Liver (tissue), 9 donors: Measurements from ENCODE around the gene CTAGE1. TPM values are rescaled to one million over a fixed set of nuclear protein-coding genes. Genes with fewer than 3 reads are reported as not detected.
A peak's percentile ranks its signal among the peaks of the same experiment; 100 is the strongest.

Experiments
- DNase-seq: peaks from one replicate; pipeline ENCODE4 v3.0.0-alpha.2; 2017; ENCODE audit warnings: low spot score
- H3K27ac ChIP-seq, 2 donors: one replicate each; pipeline ENCODE4 v1.7.0; 2013; ENCODE audit warnings: inconsistent platforms in 2 of 2, low read length in 2 of 2, control low read depth in 1 of 2, low read depth in 1 of 2, mild to moderate bottlenecking in 1 of 2
- H3K27me3 ChIP-seq, 4 donors: one replicate each; pipeline versions ENCODE4 v1.6.1 to v1.7.0; 2013; ENCODE audit warnings: low read length in 3 of 4, inconsistent platforms in 1 of 4, mild to moderate bottlenecking in 1 of 4, moderate library complexity in 1 of 4; ENCODE audit not compliant: control insufficient read depth in 4 of 4, insufficient read depth in 4 of 4
- H3K36me3 ChIP-seq, 4 donors: one replicate each; pipeline versions ENCODE4 v1.6.1 to v1.7.0; 2013; ENCODE audit warnings: low read length in 3 of 4, mild to moderate bottlenecking in 3 of 4, low read depth in 1 of 4, moderate library complexity in 1 of 4; ENCODE audit not compliant: control insufficient read depth in 4 of 4, insufficient read depth in 3 of 4
- H3K4me1 ChIP-seq, 4 donors: one replicate each; pipeline versions ENCODE4 v1.6.1 to v1.7.0; 2013; ENCODE audit warnings: low read length in 3 of 4, mild to moderate bottlenecking in 3 of 4, moderate library complexity in 1 of 4; ENCODE audit not compliant: control insufficient read depth in 4 of 4, insufficient read depth in 4 of 4
- H3K4me3 ChIP-seq, 3 donors: one replicate each; pipeline versions ENCODE4 v1.6.1 to v1.7.0; 2013; ENCODE audit warnings: low read length in 3 of 3, control low read depth in 1 of 3, low read depth in 1 of 3, mild to moderate bottlenecking in 1 of 3
- H3K9ac ChIP-seq, 2 donors: one replicate each; pipeline ENCODE4 v1.7.0; 2013; ENCODE audit warnings: low read length in 2 of 2, mild to moderate bottlenecking in 2 of 2, moderate library complexity in 2 of 2, control low read depth in 1 of 2, low read depth in 1 of 2
- H3K9me3 ChIP-seq, 4 donors: one replicate each; pipeline versions ENCODE4 v1.6.1 to v1.7.0; 2013; ENCODE audit warnings: low read length in 3 of 4; ENCODE audit not compliant: control insufficient read depth in 4 of 4
- ATF3 ChIP-seq: IDR thresholded peaks from 2 replicates; pipeline ENCODE4 v1.6.1; 2016; ENCODE audit warnings: antibody characterized with exemption
- EGR1 ChIP-seq, 2 donors: IDR thresholded peaks; 2 replicates each; pipeline ENCODE4 v1.6.1; 2016 to 2018; ENCODE audit warnings: antibody characterized with exemption in 2 of 2, low read depth in 2 of 2
- FOXA1 ChIP-seq: IDR thresholded peaks from 2 replicates; pipeline ENCODE4 v1.6.1; 2016; ENCODE audit warnings: antibody characterized with exemption
- FOXA2 ChIP-seq: IDR thresholded peaks from 2 replicates; pipeline ENCODE4 v1.6.1; 2016; ENCODE audit warnings: antibody characterized with exemption
- GABPA ChIP-seq, 2 donors: IDR thresholded peaks in 1 of 2; conservative IDR thresholded peaks in 1 of 2; 2 replicates each; pipeline ENCODE4 v1.6.1; 2016; ENCODE audit warnings: antibody characterized with exemption in 2 of 2, mild to moderate bottlenecking in 1 of 2, moderate library complexity in 1 of 2
- HNF4A ChIP-seq, 2 donors: conservative IDR thresholded peaks; 2 replicates each; pipeline ENCODE4 v1.6.1; 2016; ENCODE audit warnings: antibody characterized with exemption in 2 of 2, mild to moderate bottlenecking in 2 of 2
- HNF4G ChIP-seq: IDR thresholded peaks from 2 replicates; pipeline ENCODE4 v1.6.1; 2016; ENCODE audit warnings: antibody characterized with exemption
- JUND ChIP-seq, 2 donors: IDR thresholded peaks; 2 replicates each; pipeline ENCODE4 v1.6.1; 2016; ENCODE audit warnings: antibody characterized with exemption in 2 of 2
- MAX ChIP-seq: IDR thresholded peaks from 2 replicates; pipeline ENCODE4 v1.6.1; 2016; ENCODE audit warnings: antibody characterized with exemption
- NR2F2 ChIP-seq: IDR thresholded peaks from 2 replicates; pipeline ENCODE4 v1.6.1; 2016; ENCODE audit warnings: antibody characterized with exemption
- RAD21 ChIP-seq, 2 donors: IDR thresholded peaks; 2 replicates each; pipeline ENCODE4 v1.6.1; 2016; ENCODE audit warnings: antibody characterized with exemption in 2 of 2, mild to moderate bottlenecking in 2 of 2
- REST ChIP-seq: IDR thresholded peaks from 2 replicates; pipeline ENCODE4 v1.6.1; 2016; ENCODE audit warnings: antibody characterized with exemption, mild to moderate bottlenecking
- RXRA ChIP-seq, 2 donors: IDR thresholded peaks; 2 replicates each; pipeline ENCODE4 v1.6.1; 2017 to 2018; ENCODE audit warnings: antibody characterized with exemption in 2 of 2, mild to moderate bottlenecking in 1 of 2
- SP1 ChIP-seq: IDR thresholded peaks from 2 replicates; pipeline ENCODE4 v1.6.1; 2018; ENCODE audit warnings: antibody characterized with exemption, mild to moderate bottlenecking
- TAF1 ChIP-seq: conservative IDR thresholded peaks from 2 replicates; pipeline ENCODE4 v1.6.1; 2016; ENCODE audit warnings: antibody characterized with exemption, mild to moderate bottlenecking
- YY1 ChIP-seq: IDR thresholded peaks from 2 replicates; pipeline ENCODE4 v1.6.1; 2016; ENCODE audit warnings: antibody characterized with exemption, mild to moderate bottlenecking
- ZBTB33 ChIP-seq: IDR thresholded peaks from 2 replicates; pipeline ENCODE4 v1.6.1; 2016; ENCODE audit warnings: antibody characterized with exemption
- WGBS: extraction: QIAGEN DNeasy Blood & Tissue Kit; methylation state at CpG from one replicate; pipeline ENCODE4 v1.1.7; 2013; 5-methylcytosine and 5-hydroxymethylcytosine counted together
- polyA plus RNA-seq, 2 donors: library from polyadenylated mRNA; stranded (reverse) in 1 of 2; unstranded in 1 of 2; fragments of 200-250 nt in 1 of 2; fragments of >200 nt in 1 of 2; fragmentation: Nextera tagmentation in 1 of 2; extraction: Ambion mirVana in 1 of 2; gene quantifications; one replicate each; pipeline versions ENCODE4 v1.2.1 to v1.2.3, GENCODE V29; 2013 to 2015
- total RNA-seq, 2 donors: library from RNA; depleted of rRNA; stranded (reverse); fragments of >200 nt; gene quantifications; one replicate each; pipeline ENCODE4 v1.2.3, GENCODE V29; 2014
- TF ChIP-seq, protein P1 (sequence below): fragments of 150-350 bp; IDR thresholded peaks from 2 replicates; pipeline ENCODE4 v1.5.1; 2017; ENCODE audit warnings: improper control_type of control experiment, low read depth, low read length; ENCODE audit not compliant: missing input control
- donor health status: healthy.
- donor health status: healthy.
- donor health status: healthy.
- donor health status: healthy.
- donor health status: healthy.

The CTAGE1 gene
- total and polyA plus RNA-seq, 4 donors: not detected

GRCh38 chr18:22423878-22424564 is 6.3 kb upstream of the CTAGE1 start:
- 69% methylated on average over 9 of the region's 9 CpGs for WGBS
- H3K4me1 ChIP-seq: peaks cover 10 to 50% (median 46%) of the 10 kb centered on the region in 4 donors
- peak overlapping the region; percentile 61 to 77 for H3K27ac ChIP-seq

DNA sequence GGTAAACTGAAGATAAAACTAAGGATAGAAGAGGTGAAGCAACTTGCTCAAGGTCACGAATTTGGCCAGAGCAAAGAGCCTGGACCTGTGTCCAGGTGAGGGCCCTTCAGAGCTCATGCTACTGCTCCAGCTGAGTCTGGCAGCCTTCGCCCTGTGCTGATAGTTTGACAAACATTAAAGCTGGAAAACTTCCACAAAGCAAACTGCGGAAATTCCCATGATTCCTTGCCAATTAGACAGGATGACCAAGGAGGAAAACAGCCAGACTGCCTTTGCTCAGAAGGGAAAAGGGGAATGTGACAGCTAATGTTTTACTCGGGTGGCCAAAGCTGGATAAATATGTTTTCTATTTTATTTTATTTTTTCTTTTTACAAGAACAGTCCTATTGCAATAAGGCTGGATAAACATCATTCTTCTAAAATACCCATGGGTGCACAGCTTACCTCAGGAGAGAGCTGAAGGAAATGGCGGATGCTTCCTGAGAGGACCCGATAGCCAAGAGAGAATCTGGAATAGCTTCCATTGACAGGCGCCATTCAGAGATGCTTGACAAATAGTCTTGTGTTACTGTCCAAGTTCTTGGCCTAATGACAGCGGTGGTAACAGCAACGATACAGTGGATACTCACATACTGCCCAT is 5.3 kb upstream of the CTAGE1 start:
- Histone ChIP-seq H3K4me1 (peaks cover 5 to 40% (median 37%) of the 10 kb centered on the region in 4 donors), H3K27me3 (no peaks in the 10 kb centered on the region), H3K27ac (peak overlapping the region; percentile 69 to 77), H3K9ac (peak overlapping the region in 1 of 2 donors; percentile 34), H3K36me3 (no peaks in the 10 kb centered on the region), H3K9me3 (no peaks in the 10 kb centered on the region), H3K4me3 (no peak overlapping the region)
- WGBS: 37% methylated on average over 9 of the region's 9 CpGs
- DNase-seq: no peak
- TF ChIP-seq ZBTB33: no peak
- peak; percentile 83 to 92 for TF ChIP-seq RXRA (IDR thresholded peaks at IDR 0.05)
- TF ChIP-seq MAX: peak; percentile 89
- no peak for TF ChIP-seq NR2F2
- peak; percentile 67 to 75 for TF ChIP-seq RAD21 (IDR thresholded peaks at IDR 0.05)
- TF ChIP-seq HNF4G: peak; percentile 29
- TF ChIP-seq FOXA1: no peak
- no peak for TF ChIP-seq FOXA2
- TF ChIP-seq EGR1 (IDR thresholded peaks at IDR 0.05; ENCODE audit: low read depth in 2 of 2): peak in 1 of 2 donors; percentile 78
- peak; percentile 13 for TF ChIP-seq ATF3
- TF ChIP-seq HNF4A (conservative IDR thresholded peaks at IDR 0.05): peak; percentile 77 to 88
- no peak for TF ChIP-seq TAF1
- peak; percentile 88 for TF ChIP-seq REST
- peak; percentile 52 for TF ChIP-seq YY1
- TF ChIP-seq SP1: peak; percentile 76
- TF ChIP-seq, protein P1, sequence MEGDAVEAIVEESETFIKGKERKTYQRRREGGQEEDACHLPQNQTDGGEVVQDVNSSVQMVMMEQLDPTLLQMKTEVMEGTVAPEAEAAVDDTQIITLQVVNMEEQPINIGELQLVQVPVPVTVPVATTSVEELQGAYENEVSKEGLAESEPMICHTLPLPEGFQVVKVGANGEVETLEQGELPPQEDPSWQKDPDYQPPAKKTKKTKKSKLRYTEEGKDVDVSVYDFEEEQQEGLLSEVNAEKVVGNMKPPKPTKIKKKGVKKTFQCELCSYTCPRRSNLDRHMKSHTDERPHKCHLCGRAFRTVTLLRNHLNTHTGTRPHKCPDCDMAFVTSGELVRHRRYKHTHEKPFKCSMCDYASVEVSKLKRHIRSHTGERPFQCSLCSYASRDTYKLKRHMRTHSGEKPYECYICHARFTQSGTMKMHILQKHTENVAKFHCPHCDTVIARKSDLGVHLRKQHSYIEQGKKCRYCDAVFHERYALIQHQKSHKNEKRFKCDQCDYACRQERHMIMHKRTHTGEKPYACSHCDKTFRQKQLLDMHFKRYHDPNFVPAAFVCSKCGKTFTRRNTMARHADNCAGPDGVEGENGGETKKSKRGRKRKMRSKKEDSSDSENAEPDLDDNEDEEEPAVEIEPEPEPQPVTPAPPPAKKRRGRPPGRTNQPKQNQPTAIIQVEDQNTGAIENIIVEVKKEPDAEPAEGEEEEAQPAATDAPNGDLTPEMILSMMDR: no peak
- TF ChIP-seq GABPA (IDR thresholded peaks at IDR 0.05 in 1 of 2, conservative IDR thresholded peaks at IDR 0.05 in 1 of 2): no peak
- peak in 1 of 2 donors; percentile 74 for TF ChIP-seq JUND (IDR thresholded peaks at IDR 0.05)

More at GRCh38 chr18:22423878-22424564, 6.3 kb upstream of the CTAGE1 start:
- no peak for DNase-seq
- no peak overlapping the region for H3K4me3 ChIP-seq
- no peak overlapping the region for H3K9ac ChIP-seq
- no peaks in the 10 kb centered on the region for H3K36me3 ChIP-seq
- no peaks in the 10 kb centered on the region for H3K27me3 ChIP-seq
- TF ChIP-seq SP1 (no peak), FOXA1 (no peak)
- no peaks in the 10 kb centered on the region for H3K9me3 ChIP-seq
